ENCODE measurements around the gene TMEM132D. TPM values are rescaled to one million over a fixed set of nuclear protein-coding genes. Genes with fewer than 3 reads are reported as not detected.

The TMEM132D gene
- total RNA-seq, 2 donors from 2014 or later: 4.4 to 14.2 TPM

DNA sequence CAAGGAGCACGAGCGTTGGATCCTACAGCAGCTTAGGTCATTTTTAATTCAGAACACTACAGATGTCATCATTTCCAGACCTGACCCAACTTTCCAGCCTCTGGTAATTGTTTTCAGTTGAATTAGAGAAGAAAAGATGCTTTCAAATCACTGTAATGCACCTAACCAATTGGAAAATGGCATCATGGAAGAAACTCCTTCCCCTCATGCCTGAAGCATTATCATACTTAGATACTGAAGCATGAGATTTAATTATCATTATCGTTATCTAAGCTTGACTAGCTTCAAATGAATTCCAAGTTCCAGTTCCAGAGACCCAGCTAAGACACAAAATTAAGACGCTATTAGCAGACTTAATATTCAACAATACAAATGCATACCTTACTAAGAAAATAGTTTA is 299.3 kb downstream of the TMEM132D start:
- H3K27ac Mint-ChIP-seq: no peak overlapping the region
- H3K9me3 Mint-ChIP-seq: peaks cover 34% of the 10 kb centered on the region
- H3K4me3 Mint-ChIP-seq: no peak overlapping the region
- H3K27me3 Mint-ChIP-seq (ENCODE audit: insufficient read depth): peaks cover 2% of the 10 kb centered on the region
- H3K36me3 ChIP-seq (ENCODE audit: control insufficient read depth, insufficient read depth, low read length): no peaks in the 10 kb centered on the region
- no peaks in the 10 kb centered on the region for H3K27me3 ChIP-seq (ENCODE audit: control insufficient read depth, insufficient read depth, low read length, poor library complexity, severe bottlenecking)
- H3K4me1 ChIP-seq (ENCODE audit: control insufficient read depth, insufficient read depth, low read length): peaks cover 11% of the 10 kb centered on the region
- no peak overlapping the region for H3K4me3 ChIP-seq (ENCODE audit: low read length)
- WGBS, 2 experiments (ENCODE audit: insufficient coverage in 1 of 2, insufficient read length in 1 of 2): 90 to 100% methylated on average over 1 to 4 of the region's 4 CpGs
- TF ChIP-seq, protein P1, sequence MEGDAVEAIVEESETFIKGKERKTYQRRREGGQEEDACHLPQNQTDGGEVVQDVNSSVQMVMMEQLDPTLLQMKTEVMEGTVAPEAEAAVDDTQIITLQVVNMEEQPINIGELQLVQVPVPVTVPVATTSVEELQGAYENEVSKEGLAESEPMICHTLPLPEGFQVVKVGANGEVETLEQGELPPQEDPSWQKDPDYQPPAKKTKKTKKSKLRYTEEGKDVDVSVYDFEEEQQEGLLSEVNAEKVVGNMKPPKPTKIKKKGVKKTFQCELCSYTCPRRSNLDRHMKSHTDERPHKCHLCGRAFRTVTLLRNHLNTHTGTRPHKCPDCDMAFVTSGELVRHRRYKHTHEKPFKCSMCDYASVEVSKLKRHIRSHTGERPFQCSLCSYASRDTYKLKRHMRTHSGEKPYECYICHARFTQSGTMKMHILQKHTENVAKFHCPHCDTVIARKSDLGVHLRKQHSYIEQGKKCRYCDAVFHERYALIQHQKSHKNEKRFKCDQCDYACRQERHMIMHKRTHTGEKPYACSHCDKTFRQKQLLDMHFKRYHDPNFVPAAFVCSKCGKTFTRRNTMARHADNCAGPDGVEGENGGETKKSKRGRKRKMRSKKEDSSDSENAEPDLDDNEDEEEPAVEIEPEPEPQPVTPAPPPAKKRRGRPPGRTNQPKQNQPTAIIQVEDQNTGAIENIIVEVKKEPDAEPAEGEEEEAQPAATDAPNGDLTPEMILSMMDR (conservative IDR thresholded peaks at IDR 0.05): no peak
- H3K27ac ChIP-seq (ENCODE audit: low read depth, low read length): no peak overlapping the region
- H3K9me3 ChIP-seq (ENCODE audit: control insufficient read depth, low read length): peaks cover 12% of the 10 kb centered on the region
- peaks cover 2% of the 10 kb centered on the region for H3K36me3 Mint-ChIP-seq (ENCODE audit: low read depth)
- peaks cover 43% of the 10 kb centered on the region for H3K4me1 Mint-ChIP-seq
- H3K9ac ChIP-seq (ENCODE audit: extremely low read depth, low read length, poor library complexity, severe bottlenecking): no peak overlapping the region
- no peak for DNase-seq

DNA sequence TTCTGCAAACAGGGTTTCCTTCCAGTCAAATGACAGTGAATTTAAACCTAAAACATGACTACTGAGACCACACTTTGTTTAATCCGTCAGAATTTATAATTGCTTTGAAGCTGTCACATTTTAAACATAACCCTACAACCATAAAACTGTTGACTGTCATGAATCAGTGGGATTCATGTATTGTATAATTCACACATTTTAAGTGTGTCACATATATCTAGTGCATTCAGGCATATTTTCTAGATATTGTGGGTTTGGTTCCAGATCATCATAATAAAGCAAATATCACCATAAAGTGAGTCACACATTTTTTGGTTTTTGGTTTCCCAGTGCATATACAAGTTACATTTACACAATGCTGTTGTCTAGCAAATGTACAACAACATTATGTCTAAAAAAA is 304.4 kb downstream of the TMEM132D start:
- H3K4me1 ChIP-seq (ENCODE audit: control insufficient read depth, insufficient read depth, low read length): no peaks in the 10 kb centered on the region
- 86 to 100% methylated on average over 1 of the region's 1 CpG for WGBS, 2 experiments (ENCODE audit: insufficient coverage in 1 of 2, insufficient read length in 1 of 2)
- no peaks in the 10 kb centered on the region for H3K36me3 ChIP-seq (ENCODE audit: control insufficient read depth, insufficient read depth, low read length)
- Mint-ChIP-seq H3K27ac (no peak overlapping the region), H3K36me3 (ENCODE audit: low read depth) (peaks cover 2% of the 10 kb centered on the region), H3K27me3 (ENCODE audit: insufficient read depth) (peaks cover 2% of the 10 kb centered on the region), H3K9me3 (peaks cover 33% of the 10 kb centered on the region), H3K4me1 (peaks cover 8% of the 10 kb centered on the region), H3K4me3 (no peak overlapping the region)
- no peaks in the 10 kb centered on the region for H3K27me3 ChIP-seq (ENCODE audit: control insufficient read depth, insufficient read depth, low read length, poor library complexity, severe bottlenecking)
- DNase-seq: no peak
- H3K9ac ChIP-seq (ENCODE audit: extremely low read depth, low read length, poor library complexity, severe bottlenecking): no peak overlapping the region
- TF ChIP-seq, protein P1 (conservative IDR thresholded peaks at IDR 0.05): no peak
- peaks cover 12% of the 10 kb centered on the region for H3K9me3 ChIP-seq (ENCODE audit: control insufficient read depth, low read length)
- no peak overlapping the region for H3K4me3 ChIP-seq (ENCODE audit: low read length)
- H3K27ac ChIP-seq (ENCODE audit: low read depth, low read length): no peak overlapping the region

DNA sequence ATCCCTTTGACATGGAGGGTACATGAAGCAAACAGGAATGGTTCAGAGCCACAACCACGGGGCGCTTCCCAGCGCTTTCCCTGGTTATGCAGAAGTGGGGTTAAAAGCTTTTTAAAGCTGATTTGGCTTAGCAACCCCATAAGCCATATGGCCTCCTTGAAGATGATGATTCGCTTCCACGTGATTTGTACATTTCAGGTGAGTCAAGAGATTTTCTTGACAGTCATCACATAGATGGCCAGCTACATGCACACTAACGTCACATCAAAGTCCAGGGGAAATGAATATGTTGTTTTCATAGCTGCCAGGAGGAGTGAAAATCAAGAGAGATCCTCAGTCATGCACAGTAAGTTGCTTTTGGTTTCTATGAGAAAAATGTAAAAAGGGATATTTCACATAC is 309.7 kb downstream of the TMEM132D start:
- H3K27me3 Mint-ChIP-seq (ENCODE audit: insufficient read depth): no peaks in the 10 kb centered on the region
- H3K4me3 Mint-ChIP-seq: no peak overlapping the region
- H3K36me3 Mint-ChIP-seq (ENCODE audit: low read depth): peaks cover 8% of the 10 kb centered on the region
- DNase-seq: no peak
- 94 to 95% methylated on average over 4 to 6 of the region's 6 CpGs for WGBS, 2 experiments (ENCODE audit: insufficient coverage in 1 of 2, insufficient read length in 1 of 2)
- Histone ChIP-seq H3K4me1 (ENCODE audit: control insufficient read depth, insufficient read depth, low read length) (no peaks in the 10 kb centered on the region), H3K4me3 (ENCODE audit: low read length) (no peak overlapping the region), H3K9ac (ENCODE audit: extremely low read depth, low read length, poor library complexity, severe bottlenecking) (no peak overlapping the region), H3K27ac (ENCODE audit: low read depth, low read length) (no peak overlapping the region), H3K27me3 (ENCODE audit: control insufficient read depth, insufficient read depth, low read length, poor library complexity, severe bottlenecking) (no peaks in the 10 kb centered on the region), H3K36me3 (ENCODE audit: control insufficient read depth, insufficient read depth, low read length) (no peaks in the 10 kb centered on the region), H3K9me3 (ENCODE audit: control insufficient read depth, low read length) (no peaks in the 10 kb centered on the region)
- H3K9me3 Mint-ChIP-seq: peaks cover 5% of the 10 kb centered on the region
- TF ChIP-seq, protein P1 (conservative IDR thresholded peaks at IDR 0.05): no peak
- H3K4me1 Mint-ChIP-seq: no peaks in the 10 kb centered on the region
- no peak overlapping the region for H3K27ac Mint-ChIP-seq
